ENCODE results near the gene C3orf20. TPM values are rescaled to one million over a fixed set of nuclear protein-coding genes. Genes with fewer than 3 reads are reported as not detected.

Gene C3orf20
- total and polyA plus RNA-seq, 9 of the 15 experiments (the other 6 are each of a cell fraction or from before 2014, with no cell fraction given), result 0.04 TPM; not detected in 8

- no peak for TF ChIP-seq CREB3L1 (IDR thresholded peaks at IDR 0.05; ENCODE audit: borderline replicate concordance, low read depth)
- no peak for TF ChIP-seq THAP7 (CRISPR knock-in tag; IDR thresholded peaks at IDR 0.05)
Measured at GRCh38 chr3:14761121-14761672, 86.3 kb downstream of the C3orf20 start (continued).

GRCh38 chr3:14761866-14762265 lies 86.9 kb downstream of the C3orf20 start:
- DNase-seq (ENCODE audit: extremely low read depth in 1 of 4, low spot score in 3 of 4) (no peak), ATAC-seq (no peak), FAIRE-seq (no peak)
- H3K27ac ChIP-seq (ENCODE audit: extremely low read depth, low read depth, low read length), result no peak overlapping the region
- no peak overlapping the region for H3K4me3 ChIP-seq
- POLR2A ChIA-PET, result interaction anchor here (0.6 to 1.2 kb wide), 2 partner anchors 10 to 95 kb away, joined by 3 read pairs; no protein-coding TSS in a partner anchor
- peaks cover 10 to 18% of the 10 kb centered on the region in 2 experiments; a peak in 3 of 5 replicates for H3K4me1 ChIP-seq (replicated peaks in 1 of 2; ENCODE audit: control insufficient read depth in 2 of 2, insufficient read depth in 2 of 2, low read length in 2 of 2)
- H3K9ac ChIP-seq (ENCODE audit: insufficient read depth in 1 of 2, low read depth in 2 of 2, low read length in 2 of 2), result no peak overlapping the region
- H3K9me3 ChIP-seq (replicated peaks; ENCODE audit: control insufficient read depth, insufficient read depth, low read depth, low read length), result no peaks in the 10 kb centered on the region
- H3K36me3 ChIP-seq (ENCODE audit: control insufficient read depth, insufficient read depth, low read length), result no peaks in the 10 kb centered on the region
- H4K20me1 ChIP-seq (replicated peaks; ENCODE audit: control insufficient read depth, insufficient read depth, low read length), result no peaks in the 10 kb centered on the region; the same call in 1 of the 2 replicates
- H3K9me1 ChIP-seq (ENCODE audit: control insufficient read depth, insufficient read depth, low read length), result no peaks in the 10 kb centered on the region
- intact Hi-C loops (cut with micrococcal nuclease) (no loop called here), in situ Hi-C loops (cut with MboI) (no loop called here)
- H3K4me2 ChIP-seq (ENCODE audit: insufficient read depth, low read length), result no peak overlapping the region
- no TSS peak for BruUV-seq (replicated peaks)
- CTCF ChIA-PET (ENCODE audit: low intra/inter-chr PET ratio), result no interaction called here
- no peaks in the 10 kb centered on the region for H3K79me2 ChIP-seq (ENCODE audit: control insufficient read depth, insufficient read depth, low read length)
- 0 out of 2 replicates have a peak overlapping the region, but pooled peaks have one; percentile 61 for H2AFZ ChIP-seq (ENCODE audit: low read depth, low read length)
- peaks cover 8 to 51% of the 10 kb centered on the region in 2 experiments; a peak in 3 of 5 replicates for H3K27me3 ChIP-seq (ENCODE audit: control insufficient read depth in 2 of 2, insufficient read depth in 2 of 2, low read length in 2 of 2)
- WGBS (ENCODE audit: insufficient coverage, low coverage, missing lambda C conversion rate), result 60% methylated on average over 2 of the region's 2 CpGs
- TF ChIP-seq NEUROD1 (IDR thresholded peaks at IDR 0.05; ENCODE audit: borderline replicate concordance, low read depth, low read length, partially characterized antibody) (no peak), PHB (CRISPR knock-in tag; IDR thresholded peaks at IDR 0.05) (no peak), RERE (CRISPR knock-in tag; IDR thresholded peaks at IDR 0.05; ENCODE audit: borderline replicate concordance) (no peak), ZNF639 (CRISPR knock-in tag; conservative IDR thresholded peaks at IDR 0.05 in 1 of 2, IDR thresholded peaks at IDR 0.05 in 1 of 2) (no peak), EP400 (IDR thresholded peaks at IDR 0.05) (no peak)
